Measurements from ENCODE around the gene SLC37A3. TPM values are rescaled to one million over a fixed set of nuclear protein-coding genes. Genes with fewer than 3 reads are reported as not detected.
"Not testable (repeated sequence)": the region's sequence is repeated elsewhere in the genome, so short reads cannot be mapped to it uniquely, and the experiment has no call there.

The SLC37A3 gene
- total and polyA plus RNA-seq, 3 experiments from 2014 or later, result 12.0 to 57.2 (median 56.6) TPM

DNA sequence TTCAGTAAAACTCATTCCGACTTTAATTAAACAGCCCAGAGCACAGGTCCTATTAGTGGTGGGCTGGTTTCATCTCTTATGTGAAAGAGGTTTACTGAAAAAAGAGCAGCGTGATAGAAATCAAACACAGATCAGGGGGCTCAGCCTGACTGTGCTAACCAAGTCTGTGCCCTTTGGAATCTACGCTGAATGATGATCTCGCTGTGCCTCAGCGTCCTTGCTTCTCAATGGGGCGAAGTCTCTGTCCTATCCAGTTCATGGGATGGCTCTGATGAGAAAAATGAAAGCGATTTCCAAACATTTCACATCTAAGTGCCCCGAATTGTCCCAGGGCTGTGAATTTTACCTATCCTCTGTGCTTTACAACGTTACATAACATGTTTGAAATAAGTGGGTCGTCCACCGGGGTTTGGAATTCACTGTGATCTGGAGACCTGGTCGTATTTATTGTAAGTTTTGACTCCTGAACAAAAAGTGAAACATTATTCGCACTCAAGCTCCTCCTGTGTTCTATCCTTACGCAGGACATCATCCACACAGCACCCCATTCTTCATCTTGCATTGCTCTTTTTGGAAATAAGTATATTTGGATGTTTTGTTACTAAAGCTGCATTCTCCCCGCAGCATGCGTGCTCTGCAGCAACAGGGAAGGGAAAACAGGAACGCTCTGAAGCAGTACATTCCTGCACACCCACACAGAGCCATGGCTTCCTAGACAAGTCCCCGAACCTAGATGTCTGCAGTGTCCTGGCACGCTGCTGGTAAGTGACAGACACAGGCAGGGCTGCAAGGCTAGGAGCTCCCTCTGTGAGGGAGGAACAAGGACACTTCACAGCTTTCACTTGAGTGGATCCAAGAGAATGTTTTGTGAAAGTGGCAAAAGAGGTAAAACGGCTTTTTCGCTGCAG is 83.5 kb downstream of the SLC37A3 start:
- H3K36me3 Mint-ChIP-seq, result peaks cover 2 to 19% (median 13%) of the 10 kb centered on the region in 3 donors
- H3K4me3 ChIP-seq (ENCODE audit: low read length), result no peak overlapping the region
- H3K4me3 Mint-ChIP-seq, result no peak overlapping the region
- peaks cover 7 to 16% (median 12%) of the 10 kb centered on the region in 5 donors for H3K9me3 Mint-ChIP-seq
- no peaks in the 10 kb centered on the region for H3K36me3 ChIP-seq (ENCODE audit: insufficient read depth, low read length)
- ChIA-PET POLR2A (no interaction called here), CTCF (no interaction called here)
- no peaks in the 10 kb centered on the region for H3K27me3 ChIP-seq (ENCODE audit: insufficient read depth, low read length, poor library complexity, severe bottlenecking)
- H3K4me1 Mint-ChIP-seq, result peaks cover 0 to 9% (median 2%) of the 10 kb centered on the region in 3 donors
- no peak overlapping the region for H3K27ac Mint-ChIP-seq
- peaks cover 6 to 18% of the 10 kb centered on the region in 2 donors for H3K27me3 Mint-ChIP-seq
- H3K4me1 ChIP-seq (ENCODE audit: insufficient read depth, low read length), result no peaks in the 10 kb centered on the region
- H3K27ac ChIP-seq (ENCODE audit: low read depth, low read length), result no peak overlapping the region
- DNase-seq, result no peak
- H3K9me3 ChIP-seq (ENCODE audit: low read length), result no peaks in the 10 kb centered on the region

GRCh38 chr7:140312141-140312846 is 86.0 kb downstream of the SLC37A3 start:
- Histone ChIP-seq H3K27me3 (ENCODE audit: insufficient read depth, low read length, poor library complexity, severe bottlenecking) (no peaks in the 10 kb centered on the region), H3K4me3 (ENCODE audit: low read length) (no peak overlapping the region), H3K4me1 (ENCODE audit: insufficient read depth, low read length) (no peaks in the 10 kb centered on the region), H3K9me3 (ENCODE audit: low read length) (no peaks in the 10 kb centered on the region), H3K27ac (ENCODE audit: low read depth, low read length) (no peak overlapping the region), H3K36me3 (ENCODE audit: insufficient read depth, low read length) (no peaks in the 10 kb centered on the region)
- POLR2A ChIA-PET, result no interaction called here
- CTCF ChIA-PET, result no interaction called here
- Mint-ChIP-seq H3K4me3 (no peak overlapping the region), H3K9me3 (peaks cover 7 to 16% (median 12%) of the 10 kb centered on the region in 5 donors), H3K27ac (no peak overlapping the region), H3K4me1 (peaks cover 0 to 9% (median 2%) of the 10 kb centered on the region in 3 donors), H3K27me3 (peaks cover 6 to 15% of the 10 kb centered on the region in 2 donors), H3K36me3 (peaks cover 2 to 19% (median 11%) of the 10 kb centered on the region in 3 donors)
- no peak for DNase-seq

DNA sequence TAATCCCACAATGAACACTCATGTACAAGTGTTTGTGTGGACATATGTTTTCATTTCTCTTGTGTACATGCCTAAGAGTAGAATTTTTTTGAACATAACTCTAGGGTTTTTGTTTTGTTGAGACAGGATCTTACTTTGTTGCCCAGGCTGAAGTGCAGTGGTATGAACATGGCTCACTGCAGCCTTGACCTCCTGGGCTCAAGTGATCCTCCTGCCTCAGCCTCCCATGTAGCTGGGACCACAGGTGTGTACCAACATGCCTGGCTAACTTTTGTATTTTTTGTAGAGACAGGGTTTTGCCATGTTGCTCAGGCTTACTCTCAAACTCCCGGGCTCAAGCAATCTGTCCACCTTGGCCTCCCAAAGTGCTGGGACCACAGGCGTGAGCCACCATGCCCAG is 87.2 kb downstream of the SLC37A3 start:
- H3K4me1 Mint-ChIP-seq; CTCF ChIA-PET; H3K36me3 ChIP-seq (ENCODE audit: insufficient read depth, low read length); H3K27me3 ChIP-seq (ENCODE audit: insufficient read depth, low read length, poor library complexity, severe bottlenecking); H3K27ac ChIP-seq (ENCODE audit: low read depth, low read length); POLR2A ChIA-PET; H3K9me3 ChIP-seq (ENCODE audit: low read length); H3K4me3 ChIP-seq (ENCODE audit: low read length); H3K4me3 Mint-ChIP-seq; H3K4me1 ChIP-seq (ENCODE audit: insufficient read depth, low read length); H3K27ac Mint-ChIP-seq; DNase-seq: not testable (repeated sequence)
- Mint-ChIP-seq H3K27me3 (peaks cover 6 to 15% of the 10 kb centered on the region in 2 donors), H3K9me3 (peaks cover 7 to 16% (median 12%) of the 10 kb centered on the region in 5 donors), H3K36me3 (peaks cover 2 to 19% (median 11%) of the 10 kb centered on the region in 3 donors)

GRCh38 chr7:140310337-140311002 is 87.9 kb downstream of the SLC37A3 start:
- no peaks in the 10 kb centered on the region for H3K27me3 ChIP-seq (ENCODE audit: insufficient read depth, low read length, poor library complexity, severe bottlenecking)
- Mint-ChIP-seq H3K27me3 (peaks cover 6 to 14% of the 10 kb centered on the region in 2 donors), H3K9me3 (peaks cover 7 to 16% (median 12%) of the 10 kb centered on the region in 5 donors), H3K36me3 (peaks cover 2 to 19% (median 11%) of the 10 kb centered on the region in 3 donors), H3K4me3 (no peak overlapping the region), H3K27ac (peak overlapping the region in 1 of 8 donors; percentile 8), H3K4me1 (peaks cover 0 to 9% (median 2%) of the 10 kb centered on the region in 3 donors)
- ChIA-PET POLR2A (no interaction called here), CTCF (no interaction called here)
- no peaks in the 10 kb centered on the region for H3K4me1 ChIP-seq (ENCODE audit: insufficient read depth, low read length)
- H3K36me3 ChIP-seq (ENCODE audit: insufficient read depth, low read length), result no peaks in the 10 kb centered on the region
- no peaks in the 10 kb centered on the region for H3K9me3 ChIP-seq (ENCODE audit: low read length)
- no peak overlapping the region for H3K4me3 ChIP-seq (ENCODE audit: low read length)
- H3K27ac ChIP-seq (ENCODE audit: low read depth, low read length), result no peak overlapping the region
- DNase-seq, result no peak

DNA sequence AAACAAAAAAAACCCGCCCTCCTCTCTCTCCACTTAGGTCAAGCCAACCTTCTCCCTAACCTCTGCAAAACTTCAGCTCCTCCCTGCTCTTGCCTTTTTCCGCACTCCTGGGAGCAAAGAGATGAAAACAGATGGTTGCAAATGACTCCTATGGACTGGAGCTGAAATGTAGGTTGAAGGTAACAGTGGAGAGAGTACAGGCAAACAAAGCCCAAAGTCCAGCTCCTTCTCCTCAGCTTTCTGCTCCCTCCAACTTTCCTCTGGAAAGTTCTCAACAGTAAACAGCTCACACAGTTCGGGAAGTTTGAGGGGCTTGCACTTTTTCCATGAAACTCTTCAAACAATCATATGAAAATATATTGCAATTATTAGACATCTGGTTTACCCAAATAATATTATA is 90.3 kb downstream of the SLC37A3 start:
- ChIA-PET CTCF (interaction anchor here (1.1 kb wide), 1 partner anchor 250 kb away, joined by 3 read pairs; no protein-coding TSS in a partner anchor), POLR2A (no interaction called here)
- Mint-ChIP-seq H3K36me3 (peaks cover 2 to 18% (median 8%) of the 10 kb centered on the region in 3 donors), H3K4me3 (no peak overlapping the region), H3K9me3 (peaks cover 7 to 16% (median 12%) of the 10 kb centered on the region in 5 donors), H3K27me3 (peaks cover 6 to 7% of the 10 kb centered on the region in 2 donors), H3K27ac (no peak overlapping the region), H3K4me1 (peaks cover 6 to 14% (median 8%) of the 10 kb centered on the region in 3 donors)
- no peak for DNase-seq
- Histone ChIP-seq H3K4me1 (ENCODE audit: insufficient read depth, low read length) (peaks cover 5% of the 10 kb centered on the region), H3K36me3 (ENCODE audit: insufficient read depth, low read length) (no peaks in the 10 kb centered on the region), H3K27me3 (ENCODE audit: insufficient read depth, low read length, poor library complexity, severe bottlenecking) (no peaks in the 10 kb centered on the region), H3K4me3 (ENCODE audit: low read length) (no peak overlapping the region), H3K27ac (ENCODE audit: low read depth, low read length) (no peak overlapping the region), H3K9me3 (ENCODE audit: low read length) (no peaks in the 10 kb centered on the region)

GRCh38 chr7:140304191-140304799 is 94.0 kb downstream of the SLC37A3 start:
- Mint-ChIP-seq H3K4me3 (no peak overlapping the region), H3K4me1 (peaks cover 4 to 8% (median 5%) of the 10 kb centered on the region in 3 donors)
- CTCF ChIA-PET, result interaction anchor here (0.6 to 3.6 kb wide), 19 partner anchors 9 to 253 kb away, joined by 3 to 13 read pairs (median 3); partner anchors contain the start of gene KDM7A

DNA sequence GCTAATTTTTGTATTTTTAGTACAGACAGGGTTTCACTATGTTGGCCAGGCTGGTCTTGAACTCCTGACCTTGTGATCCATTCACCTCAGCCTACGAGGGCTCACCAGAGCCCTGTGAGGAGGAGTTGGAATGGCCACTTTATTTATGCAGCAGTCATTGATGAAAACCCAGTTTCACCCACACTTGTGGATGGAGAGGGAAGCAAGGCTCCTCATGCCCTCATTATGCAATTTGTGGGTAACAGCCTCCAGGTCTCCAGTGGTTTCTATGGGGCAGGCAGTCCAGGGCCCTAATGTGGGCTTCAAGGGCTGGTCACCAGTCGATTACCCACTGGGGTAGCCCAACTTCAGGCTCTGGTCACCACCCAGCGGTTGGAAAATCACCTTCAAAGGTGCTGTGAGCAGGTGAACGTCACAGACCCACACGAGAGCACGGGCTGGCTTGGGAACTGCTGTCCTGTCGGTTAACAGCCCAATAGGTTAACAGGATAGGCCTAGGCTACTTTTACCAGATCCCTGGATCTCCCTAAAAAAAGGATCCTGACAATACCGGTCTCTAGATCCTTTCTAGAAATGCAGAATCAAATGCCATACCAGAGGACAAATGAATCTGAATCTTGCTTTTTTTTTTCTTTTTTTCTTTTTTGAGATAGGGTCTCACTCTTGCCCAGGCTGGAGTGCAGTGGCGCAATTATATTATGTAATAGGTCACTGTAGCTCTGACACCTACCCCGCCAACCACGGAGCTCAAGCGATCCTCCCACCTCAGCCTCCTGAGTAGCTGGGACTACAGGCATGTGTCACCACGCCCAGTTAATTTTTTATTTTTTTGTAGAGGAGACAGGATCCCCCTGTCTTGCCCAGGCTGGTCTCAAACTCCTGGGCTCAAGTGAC is 97.8 kb downstream of the SLC37A3 start:
- Mint-ChIP-seq H3K27me3 (no peaks in the 10 kb centered on the region), H3K27ac (no peak overlapping the region), H3K4me1 (peaks cover 4 to 11% (median 5%) of the 10 kb centered on the region in 3 donors), H3K4me3 (no peak overlapping the region), H3K9me3 (no peaks in the 10 kb centered on the region), H3K36me3 (peaks cover 0 to 1% (median 0%) of the 10 kb centered on the region in 3 donors)
- POLR2A ChIA-PET, result no interaction called here
- DNase-seq, result no peak
- H3K4me3 ChIP-seq (ENCODE audit: low read length), result no peak overlapping the region
- H3K36me3 ChIP-seq (ENCODE audit: insufficient read depth, low read length), result no peaks in the 10 kb centered on the region
- no peaks in the 10 kb centered on the region for H3K9me3 ChIP-seq (ENCODE audit: low read length)
- H3K27ac ChIP-seq (ENCODE audit: low read depth, low read length), result no peak overlapping the region
- H3K27me3 ChIP-seq (ENCODE audit: insufficient read depth, low read length, poor library complexity, severe bottlenecking), result no peaks in the 10 kb centered on the region
- CTCF ChIA-PET, result interaction anchor here (1.2 kb wide), 1 partner anchor 37 kb away, joined by 5 read pairs; no protein-coding TSS in a partner anchor
- H3K4me1 ChIP-seq (ENCODE audit: insufficient read depth, low read length), result peaks cover 5% of the 10 kb centered on the region

More at GRCh38 chr7:140304191-140304799, 94.0 kb downstream of the SLC37A3 start:
- no peaks in the 10 kb centered on the region for H3K36me3 Mint-ChIP-seq
- Histone ChIP-seq H3K4me1 (ENCODE audit: insufficient read depth, low read length) (peaks cover 5% of the 10 kb centered on the region), H3K4me3 (ENCODE audit: low read length) (no peak overlapping the region), H3K27me3 (ENCODE audit: insufficient read depth, low read length, poor library complexity, severe bottlenecking) (no peaks in the 10 kb centered on the region), H3K36me3 (ENCODE audit: insufficient read depth, low read length) (no peaks in the 10 kb centered on the region), H3K9me3 (ENCODE audit: low read length) (no peaks in the 10 kb centered on the region), H3K27ac (ENCODE audit: low read depth, low read length) (no peak overlapping the region)
- H3K27me3 Mint-ChIP-seq, result no peaks in the 10 kb centered on the region
- POLR2A ChIA-PET, result interaction anchor here (0.7 to 1.1 kb wide), 2 partner anchors 74 to 129 kb away, joined by 3 to 10 read pairs; no protein-coding TSS in a partner anchor
- peak; percentile 5 to 69 (median 58) for DNase-seq
- H3K9me3 Mint-ChIP-seq, result no peaks in the 10 kb centered on the region
- H3K27ac Mint-ChIP-seq, result peak overlapping the region; percentile 6 to 87 (median 64)

Measured in CD8-positive, alpha-beta memory T cell (primary cell).